B cell (primary cell): ENCODE results near the gene TNIK. TPM values are rescaled to one million over a fixed set of nuclear protein-coding genes. Genes with fewer than 3 reads are reported as not detected.

ENCODE experiments used
- ATAC-seq: fragments of 200-7000 bp; cut with Tn5 transposase; one replicate; pipeline ENCODE4 v1.10.0; 2021; ENCODE audit warnings: low read depth, mild to moderate bottlenecking, moderate number of reproducible peaks, moderate library complexity
- CTCF ChIA-PET: fragments of 350-600 bp; sonication (Branson Sonifier 250); formaldehyde crosslinking; loops from one replicate; lab custom pipeline; 2021; ENCODE audit warnings: antibody characterized with exemption, inconsistent platforms; lab: Charles Lee
- POLR2A ChIA-PET: fragments of 350-600 bp; sonication (Branson Sonifier 250); formaldehyde crosslinking; loops from one replicate; lab custom pipeline; 2021; ENCODE audit warnings: antibody characterized with exemption; lab: Charles Lee
- DNase-seq: peaks from one replicate; pipeline ENCODE4 v3.0.0; 2013
- H2AFZ ChIP-seq: 2 replicates; pipeline ENCODE4 v1.6.1; 2012; ENCODE audit warnings: mild to moderate bottlenecking, low read depth, low read length; ENCODE audit not compliant: insufficient read depth, poor library complexity, severe bottlenecking
- H3K27ac ChIP-seq, 2 donors: 1 replicate in 1 of 2; 2 replicates in 1 of 2; pipeline ENCODE4 v1.5.1; 2012 to 2013; ENCODE audit warnings: low read length in 2 of 2, mild to moderate bottlenecking in 2 of 2, moderate library complexity in 1 of 2
- H3K27me3 ChIP-seq, 4 experiments: fragments of 200-600 bp in 1 of 4; sonication (generic) in 1 of 4; replicated peaks in 1 of 4; 1 replicate in 2 of 4; 2 replicates in 2 of 4; pipeline versions ENCODE4 v1.6.1 to v1.7.0; 2013 to 2016; ENCODE audit warnings: low read length in 3 of 4, mild to moderate bottlenecking in 2 of 4, mixed read lengths in 1 of 4, moderate library complexity in 1 of 4; ENCODE audit not compliant: insufficient read depth in 4 of 4, control insufficient read depth in 3 of 4; ENCODE audit errors: control extremely low read depth in 1 of 4
- H3K36me3 ChIP-seq, 2 experiments: replicated peaks in 1 of 2; 1 replicate in 1 of 2; 2 replicates in 1 of 2; pipeline versions ENCODE4 v1.6.1 to v1.7.1; 2013; ENCODE audit warnings: low read length in 1 of 2; ENCODE audit not compliant: insufficient read depth in 2 of 2, control insufficient read depth in 1 of 2; ENCODE audit errors: control extremely low read depth in 1 of 2, extremely low read depth in 1 of 2
- H3K4me1 ChIP-seq, 2 donors: fragments of 200-600 bp in 1 of 2; sonication (generic) in 1 of 2; 1 replicate in 1 of 2; 2 replicates in 1 of 2; pipeline versions ENCODE4 v1.5.1 to v1.6.1; 2013 to 2017; ENCODE audit warnings: low read length in 2 of 2; ENCODE audit not compliant: control insufficient read depth in 2 of 2, insufficient read depth in 2 of 2
- H3K4me2 ChIP-seq: replicated peaks from 2 replicates; pipeline ENCODE3; 2012; ENCODE audit warnings: mild to moderate bottlenecking, low read depth, low read length; ENCODE audit not compliant: poor library complexity, severe bottlenecking
- H3K4me3 ChIP-seq, 5 experiments: fragments of 200-600 bp in 1 of 5; sonication (generic) in 1 of 5; 1 replicate in 3 of 5; 2 replicates in 2 of 5; pipeline versions ENCODE4 v1.5.1 to v1.7.0; 2011 to 2016; ENCODE audit warnings: low read length in 4 of 5, mild to moderate bottlenecking in 4 of 5, low read depth in 2 of 5, control low read depth in 1 of 5, moderate library complexity in 1 of 5; ENCODE audit not compliant: insufficient read depth in 1 of 5; ENCODE audit errors: control extremely low read depth in 1 of 5, extremely low read depth in 1 of 5
- H3K79me2 ChIP-seq: fragments of 200-600 bp; sonication (generic); one replicate; pipeline ENCODE4 v1.6.0; 2016; ENCODE audit warnings: low read length; ENCODE audit not compliant: control insufficient read depth, insufficient read depth
- H3K9ac ChIP-seq: fragments of 200-600 bp; sonication (generic); 2 replicates; pipeline ENCODE4 v1.6.1; 2017; ENCODE audit warnings: mild to moderate bottlenecking, low read length, moderate library complexity
- H3K9me3 ChIP-seq, 3 donors: one replicate each; pipeline versions ENCODE4 v1.6.1 to v1.7.1; 2013; ENCODE audit warnings: low read length in 2 of 3; ENCODE audit not compliant: control insufficient read depth in 2 of 3, insufficient read depth in 1 of 3; ENCODE audit errors: control extremely low read depth in 1 of 3
- H4K20me1 ChIP-seq: 2 replicates; pipeline ENCODE4 v1.6.0; 2012; ENCODE audit warnings: mild to moderate bottlenecking, low read length; ENCODE audit not compliant: insufficient read depth, control insufficient read depth, poor library complexity, severe bottlenecking
- H3K27ac Mint-ChIP-seq: one replicate; pipeline ENCODE4 v1.8.0; 2021; ENCODE audit warnings: mixed read lengths
- H3K27me3 Mint-ChIP-seq: one replicate; pipeline ENCODE4 v1.8.0; 2021; ENCODE audit warnings: mixed read lengths
- H3K4me1 Mint-ChIP-seq: one replicate; pipeline ENCODE4 v1.8.0; 2021; ENCODE audit warnings: mixed read lengths
- H3K4me3 Mint-ChIP-seq: one replicate; pipeline ENCODE4 v1.8.0; 2021; ENCODE audit warnings: mixed read lengths
- H3K9me3 Mint-ChIP-seq: one replicate; pipeline ENCODE4 v1.8.0; 2022; ENCODE audit warnings: mixed read lengths; ENCODE audit not compliant: insufficient read depth
- CTCF ChIP-seq: fragments of 200-600 bp; IDR thresholded peaks from one replicate; pipeline ENCODE4 v1.8.0; 2022; ENCODE audit warnings: antibody characterized with exemption, mild to moderate bottlenecking
- EZH2 ChIP-seq: IDR thresholded peaks from 2 replicates; pipeline ENCODE4 v1.6.1; 2012; ENCODE audit warnings: borderline replicate concordance, low read depth, mild to moderate bottlenecking, moderate library complexity, low read length; ENCODE audit not compliant: insufficient read depth, poor library complexity, severe bottlenecking
- WGBS: methylation state at CpG from one replicate; pipeline ENCODE4 v1.1.5; 2013; ENCODE audit warnings: missing lambda C conversion rate; ENCODE audit not compliant: insufficient coverage; 5-methylcytosine and 5-hydroxymethylcytosine counted together
- intact Hi-C: fragments of 100-400 bp; cut with micrococcal nuclease; formaldehyde crosslinking; loops from one replicate; pipeline ENCODE4 v1.10.0; 2022
- polyA plus RNA-seq: library from polyadenylated mRNA; depleted of rRNA; stranded (reverse); fragments of >200 nt; gene quantifications from 2 replicates; pipeline ENCODE4 v1.2.3, GENCODE V29; 2012
- total RNA-seq, 2 donors: library from RNA; stranded (reverse); fragments of 120-200 nt in 1 of 2; gene quantifications; 1 replicate in 1 of 2; 2 replicates in 1 of 2; pipeline versions ENCODE4 v1.2.3 to v1.2.4, GENCODE V29; 2013 to 2022

The TNIK gene
- total and polyA plus RNA-seq, 2 donors (not counting 1 experiment from before 2014, with no cell fraction given): 0.66 to 7.7 TPM

- H3K4me1 ChIP-seq: no peaks in the 10 kb centered on the region
- H3K27me3 Mint-ChIP-seq: no peaks in the 10 kb centered on the region
- H3K4me1 Mint-ChIP-seq: no peaks in the 10 kb centered on the region
- peaks cover 3% of the 10 kb centered on the region for H3K9me3 Mint-ChIP-seq
- DNase-seq (no peak), ATAC-seq (no peak)
- H3K27ac Mint-ChIP-seq: no peak overlapping the region
- intact Hi-C loops: no loop called here
- no peak for TF ChIP-seq CTCF
- no peak for TF ChIP-seq EZH2
- H4K20me1 ChIP-seq: no peaks in the 10 kb centered on the region
- H2AFZ ChIP-seq: no peak overlapping the region
- ChIA-PET POLR2A (no interaction called here), CTCF (interaction anchor here (0.8 to 0.9 kb wide), 2 partner anchors 20 to 46 kb away, joined by 3 read pairs; no protein-coding TSS in a partner anchor)
- H3K4me3 ChIP-seq: no peak overlapping the region
- H3K36me3 ChIP-seq: no peaks in the 10 kb centered on the region
- no peaks in the 10 kb centered on the region for H3K27me3 ChIP-seq
- peaks cover 0 to 3% (median 3%) of the 10 kb centered on the region in 3 donors for H3K9me3 ChIP-seq
- H3K9ac ChIP-seq: no peak overlapping the region
- H3K27ac ChIP-seq: no peak overlapping the region
- WGBS: 95% methylated on average over 5 of the region's 9 CpGs
- no peak overlapping the region for H3K4me2 ChIP-seq
- no peaks in the 10 kb centered on the region for H3K79me2 ChIP-seq
- H3K4me3 Mint-ChIP-seq: no peak overlapping the region
These were observed 69.9 kb downstream of the TNIK start for GRCh38 chr3:171390051-171390941.

- no peak for DNase-seq
- 100% methylated on average over 1 of the region's 3 CpGs for WGBS
- Histone ChIP-seq H3K4me1 (no peaks in the 10 kb centered on the region), H3K27me3 (no peaks in the 10 kb centered on the region), H3K27ac (no peak overlapping the region), H4K20me1 (no peaks in the 10 kb centered on the region), H3K9ac (no peak overlapping the region), H3K4me3 (no peak overlapping the region), H3K36me3 (no peaks in the 10 kb centered on the region), H3K4me2 (no peak overlapping the region), H3K79me2 (no peaks in the 10 kb centered on the region), H2AFZ (no peak overlapping the region), H3K9me3 (peaks cover 0 to 3% (median 3%) of the 10 kb centered on the region in 3 donors)
- ChIA-PET POLR2A (no interaction called here), CTCF (no interaction called here)
- H3K27ac Mint-ChIP-seq: no peak overlapping the region
- TF ChIP-seq CTCF (no peak), EZH2 (no peak)
- H3K27me3 Mint-ChIP-seq: no peaks in the 10 kb centered on the region
- no peaks in the 10 kb centered on the region for H3K4me1 Mint-ChIP-seq
- intact Hi-C loops: no loop called here
- peaks cover 3% of the 10 kb centered on the region for H3K9me3 Mint-ChIP-seq
- no peak for ATAC-seq
- no peak overlapping the region for H3K4me3 Mint-ChIP-seq
These were observed 70.7 kb downstream of the TNIK start for GRCh38 chr3:171389491-171389890.
